H9 (cell line): ENCODE data around the gene MTFMT. TPM values are rescaled to one million over a fixed set of nuclear protein-coding genes. Genes with fewer than 3 reads are reported as not detected.

Experiments used
- DNase-seq: peaks from one replicate; pipeline ENCODE4 v3.0.0-alpha.2; 2017
- H2AFZ ChIP-seq: one replicate; pipeline ENCODE4 v1.6.1; 2013; ENCODE audit warnings: mild to moderate bottlenecking, low read length, control low read depth, moderate library complexity
- H2AK5ac ChIP-seq: 2 replicates; pipeline ENCODE4 v1.6.1; 2013; ENCODE audit warnings: low read length, control low read depth, mixed read lengths; ENCODE audit not compliant: insufficient read length
- H2BK120ac ChIP-seq: one replicate; pipeline ENCODE4 v1.6.1; 2013; ENCODE audit warnings: low read depth, mild to moderate bottlenecking, low read length, control low read depth, inconsistent platforms; ENCODE audit not compliant: poor library complexity, severe bottlenecking
- H2BK12ac ChIP-seq: 2 replicates; pipeline ENCODE4 v1.6.1; 2013; ENCODE audit warnings: low read length, control low read depth, mixed read lengths, low read depth; ENCODE audit not compliant: insufficient read length
- H2BK15ac ChIP-seq: 2 replicates; pipeline ENCODE4 v1.6.1; 2013; ENCODE audit warnings: low read depth, low read length, control low read depth
- H2BK20ac ChIP-seq: one replicate; pipeline ENCODE4 v1.6.1; 2013; ENCODE audit warnings: low read depth, mild to moderate bottlenecking, low read length, control low read depth, inconsistent platforms; ENCODE audit not compliant: poor library complexity, severe bottlenecking
- H2BK5ac ChIP-seq: 2 replicates; pipeline ENCODE4 v1.6.1; 2013; ENCODE audit warnings: low read length, control low read depth, mixed read lengths; ENCODE audit not compliant: insufficient read length
- H3K14ac ChIP-seq: 2 replicates; pipeline ENCODE4 v1.6.1; 2013; ENCODE audit warnings: low read length, control low read depth; ENCODE audit not compliant: insufficient read depth
- H3K18ac ChIP-seq: 2 replicates; pipeline ENCODE4 v1.6.1; 2013; ENCODE audit warnings: low read depth, mild to moderate bottlenecking, mixed read lengths, low read length, control low read depth; ENCODE audit not compliant: insufficient read length
- H3K23ac ChIP-seq: 2 replicates; pipeline ENCODE4 v1.6.1; 2013; ENCODE audit warnings: low read length, control low read depth, mixed read lengths, low read depth; ENCODE audit not compliant: insufficient read length
- H3K23me2 ChIP-seq: 2 replicates; pipeline ENCODE4 v1.6.1; 2013; ENCODE audit warnings: low read depth, mild to moderate bottlenecking, mixed read lengths, low read length, control low read depth; ENCODE audit not compliant: insufficient read length, poor library complexity, severe bottlenecking
- H3K27ac ChIP-seq: 2 replicates; pipeline ENCODE4 v1.5.1; 2013; ENCODE audit warnings: low read length, control low read depth, mixed read lengths, low read depth; ENCODE audit not compliant: insufficient read length
- H3K27me3 ChIP-seq: 2 replicates; pipeline ENCODE4 v1.6.1; 2013; ENCODE audit warnings: low read length, control low read depth, inconsistent platforms; ENCODE audit not compliant: insufficient read depth
- H3K4ac ChIP-seq: 2 replicates; pipeline ENCODE4 v1.6.1; 2013; ENCODE audit warnings: low read depth, mild to moderate bottlenecking, control low read depth, inconsistent platforms, low read length, moderate library complexity
- H3K4me1 ChIP-seq: 2 replicates; pipeline ENCODE4 v1.6.1; 2013; ENCODE audit warnings: low read length, control low read depth, inconsistent platforms; ENCODE audit not compliant: insufficient read depth
- H3K4me2 ChIP-seq: 2 replicates; pipeline ENCODE4 v1.6.1; 2013; ENCODE audit warnings: low read length, control low read depth, mixed read lengths; ENCODE audit not compliant: insufficient read length, insufficient read depth
- H3K56ac ChIP-seq: 2 replicates; pipeline ENCODE4 v1.6.1; 2013; ENCODE audit warnings: low read depth, mild to moderate bottlenecking, mixed read lengths, low read length, control low read depth; ENCODE audit not compliant: insufficient read length
- H3K79me1 ChIP-seq: 2 replicates; pipeline ENCODE4 v1.6.1; 2013; ENCODE audit warnings: low read depth, mild to moderate bottlenecking, moderate library complexity, low read length, control low read depth, inconsistent platforms; ENCODE audit not compliant: insufficient read depth, poor library complexity, severe bottlenecking
- H3K79me2 ChIP-seq: 2 replicates; pipeline ENCODE4 v1.6.1; 2013; ENCODE audit warnings: low read length, control low read depth, inconsistent platforms; ENCODE audit not compliant: insufficient read depth
- H3K9ac ChIP-seq: 2 replicates; pipeline ENCODE4 v1.6.1; 2013; ENCODE audit warnings: low read length, control low read depth, mixed read lengths; ENCODE audit not compliant: insufficient read length; ENCODE audit errors: extremely low read depth
- H3K9me3 ChIP-seq: one replicate; pipeline ENCODE4 v1.6.1; 2013; ENCODE audit warnings: low read depth, low read length, inconsistent platforms; ENCODE audit not compliant: control insufficient read depth
- H3T11ph ChIP-seq: one replicate; pipeline ENCODE4 v1.6.1; 2013; ENCODE audit warnings: mild to moderate bottlenecking, low read length, control low read depth, inconsistent platforms
- H4K20me1 ChIP-seq: one replicate; pipeline ENCODE4 v1.6.1; 2013; ENCODE audit not compliant: control insufficient read depth, insufficient read length, insufficient read depth
- H4K5ac ChIP-seq: 2 replicates; pipeline ENCODE4 v1.6.1; 2013; ENCODE audit warnings: low read depth, mild to moderate bottlenecking, mixed read lengths, low read length, control low read depth; ENCODE audit not compliant: insufficient read length
- H4K8ac ChIP-seq: replicated peaks from 2 replicates; pipeline ENCODE4 v1.6.1; 2013; ENCODE audit warnings: low read length, control low read depth, mixed read lengths, low read depth; ENCODE audit not compliant: insufficient read length
- H4K91ac ChIP-seq: 2 replicates; pipeline ENCODE4 v1.6.1; 2013; ENCODE audit warnings: low read depth, mild to moderate bottlenecking, moderate library complexity, mixed read lengths, low read length, control low read depth; ENCODE audit not compliant: insufficient read length
- H3K27ac Mint-ChIP-seq, 3 experiments: 2 replicates in 2 of 3; 3 replicates in 1 of 3; pipeline ENCODE4 v1.8.0; 2020 to 2021; ENCODE audit warnings: mixed read lengths in 3 of 3, mild to moderate bottlenecking in 1 of 3, moderate library complexity in 1 of 3
- H3K27me3 Mint-ChIP-seq: 2 replicates; pipeline ENCODE4 v1.8.0; 2021; ENCODE audit warnings: low read depth, mild to moderate bottlenecking, moderate library complexity, mixed read lengths
- H3K36me3 Mint-ChIP-seq, 3 experiments: 2 replicates in 2 of 3; 3 replicates in 1 of 3; pipeline ENCODE4 v1.8.0; 2020 to 2021; ENCODE audit warnings: low read depth in 3 of 3, mixed read lengths in 3 of 3; ENCODE audit not compliant: insufficient read depth in 1 of 3
- H3K4me1 Mint-ChIP-seq, 2 experiments: 2 replicates each; pipeline ENCODE4 v1.8.0; 2020; ENCODE audit warnings: mixed read lengths in 2 of 2
- H3K4me3 Mint-ChIP-seq, 2 experiments: 2 replicates in 1 of 2; 3 replicates in 1 of 2; pipeline ENCODE4 v1.8.0; 2020 to 2021; ENCODE audit warnings: mild to moderate bottlenecking in 2 of 2, mixed read lengths in 2 of 2, moderate library complexity in 1 of 2
- H3K9me3 Mint-ChIP-seq, 2 experiments: 2 replicates in 1 of 2; 3 replicates in 1 of 2; pipeline ENCODE4 v1.8.0; 2020; ENCODE audit warnings: mild to moderate bottlenecking in 2 of 2, mixed read lengths in 2 of 2, moderate library complexity in 1 of 2
- CTCF ChIP-seq: fragments of 200-600 bp; sonication (generic); conservative IDR thresholded peaks from 3 replicates; pipeline ENCODE4 v1.8.0; 2021; ENCODE audit warnings: antibody characterized with exemption, mild to moderate bottlenecking
- WGBS: extraction: QIAGEN DNeasy Blood & Tissue Kit; methylation state at CpG from one replicate; pipeline ENCODE4 v1.1.7; 2013; ENCODE audit warnings: missing lambda C conversion rate, low lambda C conversion rate, mixed read lengths; ENCODE audit not compliant: insufficient read length; ENCODE audit errors: extremely low coverage; 5-methylcytosine and 5-hydroxymethylcytosine counted together
- total RNA-seq: library from RNA; stranded (reverse); gene quantifications from 2 replicates; pipeline ENCODE4 v1.2.1, GENCODE V29; 2021

The MTFMT gene
- total RNA-seq, 1 experiment from 2014 or later, result 16.0 TPM

DNA sequence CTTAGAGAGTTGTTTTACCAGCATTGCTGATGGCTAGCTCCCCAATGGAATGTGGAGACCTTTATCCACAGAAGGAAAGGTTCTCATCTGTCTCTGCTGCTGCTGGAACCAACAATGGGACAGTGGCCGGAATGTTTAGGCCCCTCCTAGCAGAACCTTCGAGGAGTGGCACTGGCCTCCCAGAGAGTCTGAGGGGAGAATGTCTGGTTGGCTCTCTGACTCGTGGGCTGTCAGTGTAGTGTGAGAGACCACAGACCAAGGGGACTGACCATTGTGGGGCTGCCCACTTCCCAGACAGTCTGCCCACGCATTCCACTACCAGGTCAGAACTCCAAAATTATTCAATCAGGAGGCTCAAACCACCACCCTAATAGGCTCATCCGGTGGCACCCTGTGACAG, 33.3 kb upstream of the MTFMT start:
- Histone ChIP-seq H2AFZ (no peak overlapping the region), H3K23ac (no peak overlapping the region), H3K79me2 (no peaks in the 10 kb centered on the region), H2BK20ac (no peak overlapping the region), H3K27me3 (no peaks in the 10 kb centered on the region), H2BK12ac (no peak overlapping the region), H2AK5ac (no peak overlapping the region), H3K4me2 (no peak overlapping the region), H3K4ac (no peak overlapping the region), H2BK120ac (no peak overlapping the region), H3K79me1 (no peaks in the 10 kb centered on the region), H4K20me1 (no peaks in the 10 kb centered on the region), H4K91ac (no peak overlapping the region), H3T11ph (no peak overlapping the region), H4K5ac (no peak overlapping the region), H3K14ac (no peak overlapping the region), H2BK5ac (no peak overlapping the region), H3K18ac (no peak overlapping the region), H3K56ac (no peak overlapping the region), H4K8ac (no peak overlapping the region), H3K4me1 (peaks cover 5% of the 10 kb centered on the region), H3K23me2 (peaks cover 7% of the 10 kb centered on the region), H3K9me3 (no peaks in the 10 kb centered on the region), H2BK15ac (no peak overlapping the region), H3K27ac (no peak overlapping the region), H3K9ac (no peak overlapping the region)
- TF ChIP-seq CTCF, result no peak
- no CpG with 5 or more reads among the region's 5 CpGs for WGBS
- peaks cover 4% of the 10 kb centered on the region for H3K27me3 Mint-ChIP-seq
- H3K9me3 Mint-ChIP-seq, result no peaks in the 10 kb centered on the region
- H3K4me3 Mint-ChIP-seq, result no peak overlapping the region
- peaks cover 0 to 3% (median 0%) of the 10 kb centered on the region in 3 experiments; a peak in 1 of 7 replicates for H3K36me3 Mint-ChIP-seq
- no peak for DNase-seq
- no peak overlapping the region for H3K27ac Mint-ChIP-seq
- H3K4me1 Mint-ChIP-seq, result peaks cover 22 to 23% of the 10 kb centered on the region in 2 experiments
